ENCODE results near the gene PTBP2.

The PTBP2 gene

GRCh38 chr1:96820671-96821070, 99.1 kb downstream of the PTBP2 start:
- Mint-ChIP-seq H3K4me1 (ENCODE audit: low read depth) (no peaks in the 10 kb centered on the region), H3K9me3 (no peaks in the 10 kb centered on the region), H3K27me3 (no peaks in the 10 kb centered on the region), H3K27ac (no peak overlapping the region), H3K36me3 (ENCODE audit: low read depth) (peaks cover 30% of the 10 kb centered on the region), H3K4me3 (no peak overlapping the region)
- no peak for DNase-seq

GRCh38 chr1:96825231-96825630, 103.6 kb downstream of the PTBP2 start:
- H3K4me3 Mint-ChIP-seq, result no peak overlapping the region
- no peaks in the 10 kb centered on the region for H3K27me3 Mint-ChIP-seq
- H3K27ac Mint-ChIP-seq, result no peak overlapping the region
- no peaks in the 10 kb centered on the region for H3K4me1 Mint-ChIP-seq (ENCODE audit: low read depth)
- peaks cover 24% of the 10 kb centered on the region for H3K36me3 Mint-ChIP-seq (ENCODE audit: low read depth)
- no peak for DNase-seq
- no peaks in the 10 kb centered on the region for H3K9me3 Mint-ChIP-seq

DNA sequence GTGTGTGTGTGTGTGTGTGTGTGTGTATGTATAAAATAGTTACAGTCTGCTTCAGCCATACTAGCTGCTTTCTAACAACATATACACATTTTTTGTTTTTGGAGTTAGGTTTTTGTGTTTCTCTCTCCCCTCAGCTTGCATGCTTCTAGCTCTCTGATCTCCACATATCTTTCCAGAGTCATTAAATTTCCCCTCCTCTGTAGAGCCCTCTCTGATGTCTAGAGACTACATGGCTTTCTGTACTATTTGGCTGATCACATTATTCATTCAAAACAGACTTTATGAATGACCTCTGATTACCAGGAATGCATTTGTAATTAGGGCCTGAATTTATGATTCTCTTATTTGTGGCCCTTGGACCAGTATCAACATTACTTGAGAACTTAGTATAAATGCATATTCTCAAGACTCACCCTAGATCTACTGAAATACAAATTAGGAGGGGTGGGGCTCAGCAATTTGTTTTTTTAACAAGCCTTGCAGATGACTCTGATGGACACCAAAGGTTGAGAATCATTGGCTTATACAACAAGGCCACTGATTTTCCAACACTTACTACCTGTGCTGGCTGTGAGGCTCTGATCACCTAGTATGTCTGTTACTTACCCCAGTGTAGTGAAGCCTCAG, 104.5 kb downstream of the PTBP2 start:
- Mint-ChIP-seq H3K4me1 (ENCODE audit: low read depth) (no peaks in the 10 kb centered on the region), H3K36me3 (ENCODE audit: low read depth) (peaks cover 17% of the 10 kb centered on the region), H3K4me3 (no peak overlapping the region), H3K9me3 (no peaks in the 10 kb centered on the region), H3K27me3 (no peaks in the 10 kb centered on the region), H3K27ac (no peak overlapping the region)
- DNase-seq, result no peak

- DNase-seq, result no peak
- no peaks in the 10 kb centered on the region for H3K27me3 Mint-ChIP-seq
- no peak overlapping the region for H3K27ac Mint-ChIP-seq
- no peak overlapping the region for H3K4me3 Mint-ChIP-seq
- H3K4me1 Mint-ChIP-seq (ENCODE audit: low read depth), result no peaks in the 10 kb centered on the region
- H3K9me3 Mint-ChIP-seq, result no peaks in the 10 kb centered on the region
- H3K36me3 Mint-ChIP-seq (ENCODE audit: low read depth), result no peaks in the 10 kb centered on the region
These were observed 111.8 kb downstream of the PTBP2 start for GRCh38 chr1:96833376-96833775.

- DNase-seq, result no peak
- Mint-ChIP-seq H3K27me3 (no peaks in the 10 kb centered on the region), H3K4me3 (no peak overlapping the region), H3K9me3 (no peaks in the 10 kb centered on the region), H3K4me1 (ENCODE audit: low read depth) (no peaks in the 10 kb centered on the region), H3K36me3 (ENCODE audit: low read depth) (no peaks in the 10 kb centered on the region), H3K27ac (no peak overlapping the region)
These were observed 113.4 kb downstream of the PTBP2 start for GRCh38 chr1:96834986-96835385.

- Mint-ChIP-seq H3K36me3 (ENCODE audit: low read depth) (no peaks in the 10 kb centered on the region), H3K27ac (no peak overlapping the region), H3K27me3 (no peaks in the 10 kb centered on the region), H3K9me3 (no peaks in the 10 kb centered on the region), H3K4me3 (no peak overlapping the region), H3K4me1 (ENCODE audit: low read depth) (no peaks in the 10 kb centered on the region)
- DNase-seq, result no peak
These were observed 115.6 kb downstream of the PTBP2 start for GRCh38 chr1:96837057-96837780.

GRCh38 chr1:96837781-96838216, 116.2 kb downstream of the PTBP2 start:
- H3K27me3 Mint-ChIP-seq, result no peaks in the 10 kb centered on the region
- no peak overlapping the region for H3K27ac Mint-ChIP-seq
- H3K4me3 Mint-ChIP-seq, result no peak overlapping the region
- no peaks in the 10 kb centered on the region for H3K9me3 Mint-ChIP-seq
- no peak for DNase-seq
- H3K36me3 Mint-ChIP-seq (ENCODE audit: low read depth), result no peaks in the 10 kb centered on the region
- H3K4me1 Mint-ChIP-seq (ENCODE audit: low read depth), result no peaks in the 10 kb centered on the region

DNA sequence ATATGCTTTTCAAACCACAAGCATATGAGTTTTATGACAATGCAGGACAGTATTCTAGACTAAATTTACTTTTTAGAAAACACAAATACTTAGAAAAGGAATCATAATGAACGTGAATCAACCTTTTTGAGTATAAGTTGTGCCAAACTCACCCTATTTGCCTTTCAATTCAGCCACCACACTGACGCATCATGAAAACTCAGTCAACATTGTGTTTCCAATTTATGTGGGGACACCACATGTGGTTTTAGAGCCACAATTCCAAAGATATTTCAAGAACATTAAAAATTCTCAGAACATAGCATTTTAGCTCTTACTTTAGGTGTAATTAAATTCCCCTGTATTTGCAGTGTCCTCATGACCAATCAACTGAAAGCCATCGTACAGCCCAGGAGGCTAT, 118.8 kb downstream of the PTBP2 start:
- Mint-ChIP-seq H3K27me3 (no peaks in the 10 kb centered on the region), H3K4me1 (ENCODE audit: low read depth) (no peaks in the 10 kb centered on the region), H3K27ac (no peak overlapping the region), H3K36me3 (ENCODE audit: low read depth) (no peaks in the 10 kb centered on the region), H3K9me3 (no peaks in the 10 kb centered on the region), H3K4me3 (no peak overlapping the region)
- no peak for DNase-seq

DNA sequence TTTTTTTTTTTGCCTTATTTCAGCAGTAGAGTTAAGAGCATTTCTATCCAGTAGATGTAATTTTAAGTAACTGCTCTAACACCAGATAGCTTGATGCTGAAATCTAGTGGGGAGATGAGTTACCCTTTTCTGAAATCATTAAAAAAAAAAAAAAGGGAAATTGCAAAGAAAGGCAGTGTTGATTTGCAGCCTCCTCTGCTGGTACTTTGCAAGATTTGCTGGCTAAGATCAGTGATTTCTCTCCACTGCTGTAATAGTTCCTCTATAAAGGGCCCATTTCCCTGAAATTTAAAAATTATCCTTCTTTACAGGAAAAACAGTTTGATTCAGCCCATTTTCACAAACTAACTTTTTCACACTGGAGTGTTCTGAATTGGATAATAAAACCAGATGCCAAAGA, 120.6 kb downstream of the PTBP2 start:
- H3K4me1 Mint-ChIP-seq (ENCODE audit: low read depth), result no peaks in the 10 kb centered on the region
- H3K4me3 Mint-ChIP-seq, result no peak overlapping the region
- no peaks in the 10 kb centered on the region for H3K9me3 Mint-ChIP-seq
- H3K27ac Mint-ChIP-seq, result no peak overlapping the region
- no peak for DNase-seq
- no peaks in the 10 kb centered on the region for H3K36me3 Mint-ChIP-seq (ENCODE audit: low read depth)
- H3K27me3 Mint-ChIP-seq, result no peaks in the 10 kb centered on the region

DNA sequence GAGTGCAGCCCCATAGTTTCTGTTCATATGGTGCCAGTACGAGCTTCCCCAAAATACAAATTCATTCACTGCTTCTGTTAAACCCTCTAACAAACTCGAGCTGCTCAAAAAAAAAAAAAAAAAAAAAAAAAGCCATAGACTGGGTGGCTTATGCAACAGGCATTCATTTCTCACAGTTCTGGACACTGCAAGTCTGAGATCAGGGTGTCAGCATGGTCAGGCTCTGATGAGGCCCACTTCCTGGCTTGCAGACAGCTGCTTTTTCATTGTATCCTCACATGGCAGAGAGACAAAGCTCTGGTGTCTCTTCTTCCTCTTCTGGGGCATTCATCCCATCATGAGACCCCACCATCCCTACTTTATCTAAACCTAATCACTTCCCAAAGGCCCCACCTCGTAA, 121.6 kb downstream of the PTBP2 start:
- Mint-ChIP-seq H3K36me3 (ENCODE audit: low read depth) (no peaks in the 10 kb centered on the region), H3K4me3 (no peak overlapping the region), H3K4me1 (ENCODE audit: low read depth) (no peaks in the 10 kb centered on the region), H3K27ac (no peak overlapping the region), H3K9me3 (no peaks in the 10 kb centered on the region), H3K27me3 (no peaks in the 10 kb centered on the region)
- no peak for DNase-seq

DNA sequence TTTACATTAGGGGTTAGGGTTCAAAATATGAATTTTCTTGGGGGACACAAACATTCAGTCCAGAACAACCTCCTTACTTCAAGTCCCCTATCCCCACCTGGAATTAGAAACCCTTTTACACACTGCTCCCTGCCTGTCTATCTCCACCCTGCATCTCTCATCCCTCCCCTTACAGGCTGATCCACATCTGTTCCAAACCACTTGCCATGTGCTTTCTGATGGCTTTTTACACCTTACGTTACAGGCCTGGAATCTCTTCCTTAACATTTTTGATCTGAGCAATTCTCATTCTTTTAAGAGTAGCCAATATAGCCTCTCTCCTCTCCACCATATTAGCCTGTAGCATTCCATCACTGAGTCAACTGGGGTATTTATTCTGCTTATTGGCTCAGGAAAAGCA, 122.0 kb downstream of the PTBP2 start:
- H3K9me3 Mint-ChIP-seq, result no peaks in the 10 kb centered on the region
- no peaks in the 10 kb centered on the region for H3K27me3 Mint-ChIP-seq
- no peak overlapping the region for H3K27ac Mint-ChIP-seq
- no peaks in the 10 kb centered on the region for H3K4me1 Mint-ChIP-seq (ENCODE audit: low read depth)
- DNase-seq, result no peak
- H3K36me3 Mint-ChIP-seq (ENCODE audit: low read depth), result no peaks in the 10 kb centered on the region
- H3K4me3 Mint-ChIP-seq, result no peak overlapping the region

- H3K36me3 Mint-ChIP-seq (ENCODE audit: low read depth), result no peaks in the 10 kb centered on the region
These were observed 123.9 kb downstream of the PTBP2 start for GRCh38 chr1:96845464-96845863.

DNA sequence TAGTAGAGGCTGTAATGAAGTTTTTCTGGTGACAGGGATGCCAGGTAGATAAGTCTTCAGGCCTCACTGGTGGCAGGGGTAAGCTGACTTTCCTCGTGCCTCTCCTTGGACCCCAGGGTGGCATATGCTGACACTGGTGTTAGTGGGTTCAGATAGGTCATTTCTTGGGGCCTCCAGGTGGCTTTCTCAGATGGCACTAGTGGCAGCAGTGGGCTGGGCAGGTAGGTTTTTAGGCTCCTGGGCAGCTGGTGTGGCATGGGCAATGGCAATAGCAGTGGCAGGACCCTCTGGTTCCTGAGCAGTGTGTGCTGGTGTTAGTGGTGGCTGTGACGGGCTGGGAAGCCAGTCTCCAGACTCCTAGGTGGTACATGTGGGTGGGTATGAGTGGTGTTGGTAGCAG, 140.3 kb downstream of the PTBP2 start:
- Mint-ChIP-seq H3K4me3 (no peak overlapping the region), H3K27me3 (peaks cover 6% of the 10 kb centered on the region), H3K9me3 (no peaks in the 10 kb centered on the region), H3K36me3 (ENCODE audit: low read depth) (no peaks in the 10 kb centered on the region), H3K27ac (no peak overlapping the region), H3K4me1 (ENCODE audit: low read depth) (no peaks in the 10 kb centered on the region)
- DNase-seq, result no peak

More at GRCh38 chr1:96845464-96845863, 123.9 kb downstream of the PTBP2 start:
- H3K4me3 Mint-ChIP-seq, result no peak overlapping the region
- no peaks in the 10 kb centered on the region for H3K27me3 Mint-ChIP-seq
- H3K4me1 Mint-ChIP-seq (ENCODE audit: low read depth), result no peaks in the 10 kb centered on the region
- no peaks in the 10 kb centered on the region for H3K9me3 Mint-ChIP-seq
- no peak overlapping the region for H3K27ac Mint-ChIP-seq
- DNase-seq, result peak; percentile 40

DNA sequence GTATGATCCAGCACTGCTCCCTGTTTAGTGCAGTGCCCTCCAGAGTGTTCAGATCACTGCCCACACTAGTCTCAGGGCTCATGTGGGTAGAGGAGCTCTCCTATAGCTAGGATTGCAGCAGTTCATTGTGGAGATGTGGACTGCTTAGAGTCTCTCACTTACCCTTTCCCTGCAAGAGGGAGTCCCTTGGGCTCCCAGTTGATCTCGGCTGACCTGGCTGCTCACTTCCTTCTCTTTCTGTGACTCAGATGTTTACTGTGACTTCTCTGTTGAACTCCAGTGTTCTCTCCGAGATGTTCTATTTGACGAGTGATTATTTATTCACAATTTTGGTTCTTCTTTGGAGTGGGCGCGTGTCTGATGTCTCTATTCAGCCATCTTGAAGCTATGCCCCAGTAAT, 141.9 kb downstream of the PTBP2 start:
- H3K4me1 Mint-ChIP-seq (ENCODE audit: low read depth), result no peaks in the 10 kb centered on the region
- H3K9me3 Mint-ChIP-seq, result no peaks in the 10 kb centered on the region
- no peaks in the 10 kb centered on the region for H3K36me3 Mint-ChIP-seq (ENCODE audit: low read depth)
- H3K4me3 Mint-ChIP-seq, result no peak overlapping the region
- DNase-seq, result no peak
- H3K27ac Mint-ChIP-seq, result no peak overlapping the region
- peaks cover 6% of the 10 kb centered on the region for H3K27me3 Mint-ChIP-seq

Measured in activated T-cell treated with anti-CD3 and anti-CD28 coated beads, Interleukin-2, amount 50 U/mL, for 24 hours (primary cell).